Measurements from ENCODE around the gene BRINP2. TPM values are rescaled to one million over a fixed set of nuclear protein-coding genes. Genes with fewer than 3 reads are reported as not detected.

BRINP2 gene
- total RNA-seq, 4 donors from 2014 or later = not detected

DNA sequence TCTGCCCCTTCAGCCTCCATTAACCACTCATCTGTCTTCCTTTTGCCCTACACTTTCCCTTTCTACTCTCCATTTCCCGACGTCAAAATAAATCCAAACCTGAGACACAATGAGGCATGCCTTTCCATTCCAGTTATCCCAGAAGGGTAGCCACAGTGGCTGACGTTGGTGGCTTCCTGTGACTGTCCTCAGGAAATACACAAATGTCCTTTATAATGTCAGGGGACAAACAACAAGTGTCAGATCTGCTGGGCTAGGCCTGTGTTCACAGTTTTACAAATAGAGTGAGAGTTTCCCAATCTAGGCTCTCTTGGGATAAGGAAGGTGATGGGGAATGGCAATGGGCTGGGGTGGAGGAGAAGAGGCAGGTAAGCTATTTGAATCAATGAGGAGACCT lies 135.3 kb downstream of the BRINP2 start:
- Histone ChIP-seq H3K4me1 (peaks cover 0 to 8% of the 10 kb centered on the region in 2 donors), H3K4me3 (no peak overlapping the region), H3K36me3 (no peaks in the 10 kb centered on the region), H3K27me3 (no peaks in the 10 kb centered on the region), H3K9me3 (no peaks in the 10 kb centered on the region), H3K27ac (no peak overlapping the region)
- no peak for TF ChIP-seq POLR2A (IDR thresholded peaks at IDR 0.05)
- TF ChIP-seq, protein P1, sequence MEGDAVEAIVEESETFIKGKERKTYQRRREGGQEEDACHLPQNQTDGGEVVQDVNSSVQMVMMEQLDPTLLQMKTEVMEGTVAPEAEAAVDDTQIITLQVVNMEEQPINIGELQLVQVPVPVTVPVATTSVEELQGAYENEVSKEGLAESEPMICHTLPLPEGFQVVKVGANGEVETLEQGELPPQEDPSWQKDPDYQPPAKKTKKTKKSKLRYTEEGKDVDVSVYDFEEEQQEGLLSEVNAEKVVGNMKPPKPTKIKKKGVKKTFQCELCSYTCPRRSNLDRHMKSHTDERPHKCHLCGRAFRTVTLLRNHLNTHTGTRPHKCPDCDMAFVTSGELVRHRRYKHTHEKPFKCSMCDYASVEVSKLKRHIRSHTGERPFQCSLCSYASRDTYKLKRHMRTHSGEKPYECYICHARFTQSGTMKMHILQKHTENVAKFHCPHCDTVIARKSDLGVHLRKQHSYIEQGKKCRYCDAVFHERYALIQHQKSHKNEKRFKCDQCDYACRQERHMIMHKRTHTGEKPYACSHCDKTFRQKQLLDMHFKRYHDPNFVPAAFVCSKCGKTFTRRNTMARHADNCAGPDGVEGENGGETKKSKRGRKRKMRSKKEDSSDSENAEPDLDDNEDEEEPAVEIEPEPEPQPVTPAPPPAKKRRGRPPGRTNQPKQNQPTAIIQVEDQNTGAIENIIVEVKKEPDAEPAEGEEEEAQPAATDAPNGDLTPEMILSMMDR (IDR thresholded peaks at IDR 0.05 in 4 of 5, conservative IDR thresholded peaks at IDR 0.05 in 1 of 5) = no peak
- DNase-seq = no peak
- no peak for ATAC-seq
- intact Hi-C loops (cut with DNase I; ENCODE audit: low total_unique reads) = no loop called here
- in situ Hi-C loops (cut with MboI; ENCODE audit: low sequenced_read_pairs in 4 of 4) = no loop called here

GRCh38 chr1:177306981-177307380 lies 136.2 kb downstream of the BRINP2 start:
- ATAC-seq (no peak), DNase-seq (no peak)
- Histone ChIP-seq H3K36me3 (no peaks in the 10 kb centered on the region), H3K27me3 (no peaks in the 10 kb centered on the region), H3K27ac (no peak overlapping the region), H3K4me1 (peaks cover 0 to 8% of the 10 kb centered on the region in 2 donors), H3K9me3 (no peaks in the 10 kb centered on the region), H3K4me3 (no peak overlapping the region)
- TF ChIP-seq POLR2A (IDR thresholded peaks at IDR 0.05) = no peak
- TF ChIP-seq, protein P1 (IDR thresholded peaks at IDR 0.05 in 4 of 5, conservative IDR thresholded peaks at IDR 0.05 in 1 of 5) = no peak
- in situ Hi-C loops (cut with MboI; ENCODE audit: low sequenced_read_pairs in 4 of 4) = no loop called here
- intact Hi-C loops (cut with DNase I; ENCODE audit: low total_unique reads) = no loop called here

DNA sequence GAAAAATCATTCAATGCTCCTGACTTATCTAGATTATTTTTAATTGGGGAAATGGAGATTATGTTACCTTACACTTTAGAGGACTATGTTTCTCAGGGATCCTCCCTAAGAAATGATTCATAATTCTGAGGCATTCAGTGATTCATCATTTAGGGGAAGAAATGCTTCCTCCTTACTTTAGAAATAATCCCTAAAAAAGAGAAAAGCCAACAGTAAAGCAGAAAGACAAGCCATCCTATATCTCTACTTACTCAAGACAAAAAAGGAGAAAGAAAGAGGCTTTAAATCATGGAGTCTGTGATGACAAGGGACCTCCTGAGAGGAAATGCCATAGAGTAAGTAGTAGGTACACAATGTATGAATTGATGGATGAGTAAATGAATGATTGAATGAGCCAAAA lies 137.0 kb downstream of the BRINP2 start:
- in situ Hi-C loops (cut with MboI; ENCODE audit: low sequenced_read_pairs in 4 of 4) (no loop called here), intact Hi-C loops (cut with DNase I; ENCODE audit: low total_unique reads) (no loop called here)
- H3K27ac ChIP-seq = no peak overlapping the region
- H3K4me3 ChIP-seq = no peak overlapping the region
- DNase-seq (no peak), ATAC-seq (no peak)
- peaks cover 0 to under 1% of the 10 kb centered on the region in 2 donors for H3K4me1 ChIP-seq
- no peaks in the 10 kb centered on the region for H3K9me3 ChIP-seq
- TF ChIP-seq, protein P1 (IDR thresholded peaks at IDR 0.05 in 4 of 5, conservative IDR thresholded peaks at IDR 0.05 in 1 of 5) = no peak
- TF ChIP-seq POLR2A (IDR thresholded peaks at IDR 0.05) = no peak
- H3K36me3 ChIP-seq = no peaks in the 10 kb centered on the region
- no peaks in the 10 kb centered on the region for H3K27me3 ChIP-seq

DNA sequence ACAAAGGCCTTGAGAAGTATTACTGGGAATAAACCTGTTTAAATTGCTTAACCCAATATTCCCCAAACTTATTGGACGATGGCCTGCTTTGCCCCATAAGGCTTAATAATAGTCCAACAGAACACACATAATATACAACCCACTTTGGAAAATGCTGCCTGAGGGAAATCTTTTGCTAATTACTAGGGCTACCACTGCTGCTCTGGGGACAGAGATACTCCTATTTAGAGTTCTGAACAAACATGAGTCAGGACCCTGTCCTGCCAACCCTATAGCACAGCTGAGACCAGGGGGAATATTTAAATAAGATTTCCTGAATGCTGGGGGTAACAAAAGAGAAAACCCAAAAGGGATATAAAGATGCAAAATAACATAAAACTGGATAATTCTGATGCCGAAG lies 139.1 kb downstream of the BRINP2 start:
- DNase-seq (no peak), ATAC-seq (no peak)
- Histone ChIP-seq H3K4me3 (no peak overlapping the region), H3K27me3 (no peaks in the 10 kb centered on the region), H3K36me3 (no peaks in the 10 kb centered on the region), H3K4me1 (no peaks in the 10 kb centered on the region), H3K27ac (no peak overlapping the region), H3K9me3 (no peaks in the 10 kb centered on the region)
- intact Hi-C loops (cut with DNase I; ENCODE audit: low total_unique reads) = no loop called here
- TF ChIP-seq, protein P1 (IDR thresholded peaks at IDR 0.05 in 4 of 5, conservative IDR thresholded peaks at IDR 0.05 in 1 of 5) = no peak
- no peak for TF ChIP-seq POLR2A (IDR thresholded peaks at IDR 0.05)
- in situ Hi-C loops (cut with MboI; ENCODE audit: low sequenced_read_pairs in 4 of 4) = no loop called here

- H3K27me3 ChIP-seq = no peaks in the 10 kb centered on the region
- in situ Hi-C loops (cut with MboI; ENCODE audit: low sequenced_read_pairs in 4 of 4) (no loop called here), intact Hi-C loops (cut with DNase I; ENCODE audit: low total_unique reads) (no loop called here)
- no peak overlapping the region for H3K27ac ChIP-seq
- TF ChIP-seq, protein P1 (IDR thresholded peaks at IDR 0.05 in 4 of 5, conservative IDR thresholded peaks at IDR 0.05 in 1 of 5) = no peak
- TF ChIP-seq POLR2A (IDR thresholded peaks at IDR 0.05) = no peak
- DNase-seq = no peak
- ATAC-seq = no peak
- no peak overlapping the region for H3K4me3 ChIP-seq
- H3K4me1 ChIP-seq = no peaks in the 10 kb centered on the region
- H3K36me3 ChIP-seq = no peaks in the 10 kb centered on the region
- no peaks in the 10 kb centered on the region for H3K9me3 ChIP-seq
Observed at GRCh38 chr1:177310326-177310725, 139.6 kb downstream of the BRINP2 start.
